GM23248 (cell line): ENCODE data around the gene CSTF2.

Experiments
- EZH2 ChIP-seq: fragments of 200-600 bp; sonication (generic); IDR thresholded peaks from 2 replicates; pipeline ENCODE4 v1.6.1; 2018; ENCODE audit warnings: antibody characterized with exemption, mild to moderate bottlenecking; ENCODE audit not compliant: insufficient read depth, poor library complexity, severe bottlenecking
- EZH2phosphoT487 ChIP-seq: fragments of 200-600 bp; sonication (generic); IDR thresholded peaks from 2 replicates; pipeline ENCODE4 v1.6.1; 2018; ENCODE audit warnings: antibody characterized with exemption, moderate library complexity, mild to moderate bottlenecking, low read depth; ENCODE audit not compliant: insufficient read depth

- TF ChIP-seq EZH2 (no peak), EZH2phosphoT487 (no peak)
Measured at GRCh38 chrX:100831219-100831946, 11.2 kb downstream of the CSTF2 start.
